ENCODE measurements around the gene MYD88. TPM values are rescaled to one million over a fixed set of nuclear protein-coding genes. Genes with fewer than 3 reads are reported as not detected.

Gene MYD88
- total RNA-seq, 2 experiments from 2014 or later = 16.3 to 29.4 TPM

GRCh38 chr3:38136393-38136776 is 2.1 kb upstream of the MYD88 start:
- Histone ChIP-seq H3K4me1 (ENCODE audit: insufficient read depth, low read length, poor library complexity, severe bottlenecking) (peaks cover 29% of the 10 kb centered on the region), H3K4me2 (ENCODE audit: low read length) (peak overlapping the region; percentile 97), H4K20me1 (ENCODE audit: insufficient read depth, low read length) (no peaks in the 10 kb centered on the region; the same call in 1 of the 2 replicates), H3K9me2 (ENCODE audit: insufficient read depth, low read length) (no peaks in the 10 kb centered on the region), H3K27ac (ENCODE audit: low read depth, low read length, poor library complexity, severe bottlenecking) (peak overlapping the region; percentile 3), H3K9me3 (ENCODE audit: low read length) (no peaks in the 10 kb centered on the region), H3K4me3 (ENCODE audit: low read depth, low read length, poor library complexity, severe bottlenecking) (peak overlapping the region; percentile 95), H3K79me2 (ENCODE audit: insufficient read depth, low read depth, low read length) (peaks cover 14% of the 10 kb centered on the region; the same call in 1 of the 2 replicates), H2AFZ (ENCODE audit: low read length) (peak overlapping the region; percentile 58; the same call in 1 of the 2 replicates), H3K36me3 (ENCODE audit: insufficient read depth, low read length) (peaks cover 37% of the 10 kb centered on the region)
- intact Hi-C loops (cut with micrococcal nuclease; ENCODE audit: unreplicated experiment) = no loop called here
- DNase-seq (ENCODE audit: low spot score) = peak; percentile 30
- ChIA-PET POLR2A (interaction anchor here (0.6 to 4.8 kb wide), 6 partner anchors 29 to 360 kb away, joined by 3 to 42 read pairs (median 4); partner anchors contain the start of gene OXSR1), CTCF (ENCODE audit: unreplicated experiment) (interaction anchor here (0.5 to 0.6 kb wide), 3 partner anchors 8 to 48 kb away, joined by 3 to 4 read pairs (median 4); no protein-coding TSS in a partner anchor)
- TF ChIP-seq CTCF (conservative IDR thresholded peaks at IDR 0.05; ENCODE audit: low read length) = no peak
- TF ChIP-seq EZH2phosphoT487 (IDR thresholded peaks at IDR 0.05; ENCODE audit: borderline replicate concordance, low read depth, low read length) = no peak
- BruUV-seq (replicated peaks) = TSS peak; percentile 58

GRCh38 chr3:38136777-38137614 is 1.5 kb upstream of the MYD88 start, which contains the start of gene ACAA1:
TSS of gene ACAA1 (minus strand) at chr3:38137127. CDS start at chr3:38137035, 92 bp downstream.
- TF ChIP-seq CTCF (conservative IDR thresholded peaks at IDR 0.05; ENCODE audit: low read length) = no peak
- no peak for TF ChIP-seq EZH2phosphoT487 (IDR thresholded peaks at IDR 0.05; ENCODE audit: borderline replicate concordance, low read depth, low read length)
- Histone ChIP-seq H3K9me2 (ENCODE audit: insufficient read depth, low read length) (no peaks in the 10 kb centered on the region), H4K20me1 (ENCODE audit: insufficient read depth, low read length) (no peaks in the 10 kb centered on the region; the same call in 1 of the 2 replicates), H3K36me3 (ENCODE audit: insufficient read depth, low read length) (peaks cover 37% of the 10 kb centered on the region), H3K4me3 (ENCODE audit: low read depth, low read length, poor library complexity, severe bottlenecking) (peak within 1 kb of the TSS; percentile 95), H2AFZ (ENCODE audit: low read length) (peak within 1 kb of the TSS; percentile 90), H3K27ac (ENCODE audit: low read depth, low read length, poor library complexity, severe bottlenecking) (peak within 1 kb of the TSS; percentile 29), H3K9me3 (ENCODE audit: low read length) (no peaks in the 10 kb centered on the region), H3K79me2 (ENCODE audit: insufficient read depth, low read depth, low read length) (peaks cover 14% of the 10 kb centered on the region; the same call in 1 of the 2 replicates), H3K4me1 (ENCODE audit: insufficient read depth, low read length, poor library complexity, severe bottlenecking) (peaks cover 29% of the 10 kb centered on the region), H3K4me2 (ENCODE audit: low read length) (peak within 1 kb of the TSS; percentile 97)
- no TSS peak for BruUV-seq (replicated peaks)
- DNase-seq (ENCODE audit: low spot score) = peak; percentile 98
- intact Hi-C loops (cut with micrococcal nuclease; ENCODE audit: unreplicated experiment) = loop anchor here (1.0 kb wide), 1 partner anchor 28 kb away; the partner anchor contains the start of gene OXSR1
- CTCF ChIA-PET (ENCODE audit: unreplicated experiment) = interaction anchor here (0.5 to 0.6 kb wide), 4 partner anchors 9 to 48 kb away, joined by 3 to 6 read pairs (median 4); no protein-coding TSS in a partner anchor
- POLR2A ChIA-PET = interaction anchor here (0.6 to 4.8 kb wide), 10 partner anchors 16 to 360 kb away, joined by 3 to 42 read pairs (median 3); partner anchors contain the start of gene OXSR1
